Ectodermal cell (in vitro differentiated cells): ENCODE data around the gene RPUSD1.
"Not testable (repeated sequence)": the region's sequence is repeated elsewhere in the genome, so short reads cannot be mapped to it uniquely, and the experiment has no call there.

Experiments used
- H3K27ac ChIP-seq: 2 replicates; pipeline ENCODE4 v1.7.0; 2013; ENCODE audit warnings: mild to moderate bottlenecking, low read depth, low read length; ENCODE audit not compliant: insufficient read depth, poor library complexity, severe bottlenecking
- H3K27me3 ChIP-seq: 2 replicates; pipeline ENCODE4 v1.7.0; 2013; ENCODE audit warnings: mild to moderate bottlenecking, low read length; ENCODE audit not compliant: insufficient read depth, control insufficient read depth, poor library complexity, severe bottlenecking
- H3K36me3 ChIP-seq: one replicate; pipeline ENCODE4 v1.7.0; 2013; ENCODE audit warnings: low read length; ENCODE audit not compliant: control insufficient read depth, insufficient read depth
- H3K4me1 ChIP-seq: one replicate; pipeline ENCODE4 v1.7.0; 2013; ENCODE audit warnings: low read length; ENCODE audit not compliant: control insufficient read depth, insufficient read depth
- H3K4me3 ChIP-seq: 2 replicates; pipeline ENCODE4 v1.7.0; 2013; ENCODE audit warnings: low read depth, low read length, control low read depth; ENCODE audit not compliant: insufficient read depth
- H3K9me3 ChIP-seq: 2 replicates; pipeline ENCODE4 v1.7.0; 2013; ENCODE audit warnings: mild to moderate bottlenecking, low read length, moderate library complexity; ENCODE audit not compliant: control insufficient read depth
- WGBS, 2 experiments: methylation state at CpG; one replicate each; pipeline ENCODE4 v1.1.7; 2013; ENCODE audit warnings: missing lambda C conversion rate in 2 of 2; 5-methylcytosine and 5-hydroxymethylcytosine counted together

The RPUSD1 gene

GRCh38 chr16:749010-749409 is 39.2 kb downstream of the RPUSD1 start:
- H3K4me1 ChIP-seq = peaks cover 13% of the 10 kb centered on the region
- 93 to 95% methylated on average over 6 of the region's 6 CpGs for WGBS, 2 experiments
- no peak overlapping the region for H3K4me3 ChIP-seq
- H3K27ac ChIP-seq = no peak overlapping the region
- no peaks in the 10 kb centered on the region for H3K36me3 ChIP-seq
- H3K27me3 ChIP-seq = no peaks in the 10 kb centered on the region
- no peaks in the 10 kb centered on the region for H3K9me3 ChIP-seq

- Histone ChIP-seq H3K27me3 (no peaks in the 10 kb centered on the region), H3K27ac (no peak overlapping the region), H3K9me3 (no peaks in the 10 kb centered on the region), H3K4me3 (no peak overlapping the region), H3K36me3 (no peaks in the 10 kb centered on the region), H3K4me1 (peaks cover 13% of the 10 kb centered on the region)
- 92% methylated on average over 39 of the region's 39 CpGs for WGBS, 2 experiments
These were observed 40.0 kb downstream of the RPUSD1 start for GRCh38 chr16:747978-748746.

- 88% methylated on average over 13 of the region's 13 CpGs for WGBS, 2 experiments
These were observed 41.5 kb downstream of the RPUSD1 start for GRCh38 chr16:746637-747036.

GRCh38 chr16:745739-746138 is 42.4 kb downstream of the RPUSD1 start:
- Histone ChIP-seq H3K27ac (no peak overlapping the region), H3K36me3 (no peaks in the 10 kb centered on the region), H3K4me3 (no peak overlapping the region), H3K27me3 (no peaks in the 10 kb centered on the region), H3K9me3 (no peaks in the 10 kb centered on the region), H3K4me1 (no peaks in the 10 kb centered on the region)
- WGBS, 2 experiments = 2 to 4% methylated on average over 14 of the region's 14 CpGs

More at GRCh38 chr16:746637-747036, 41.5 kb downstream of the RPUSD1 start:
- H3K4me3 ChIP-seq = no peak overlapping the region
- H3K27me3 ChIP-seq = no peaks in the 10 kb centered on the region
- H3K36me3 ChIP-seq = no peaks in the 10 kb centered on the region
- H3K27ac ChIP-seq = no peak overlapping the region
- H3K4me1 ChIP-seq = peaks cover 4% of the 10 kb centered on the region
- no peaks in the 10 kb centered on the region for H3K9me3 ChIP-seq

GRCh38 chr16:743794-744500 is 44.2 kb downstream of the RPUSD1 start:
- Histone ChIP-seq H3K4me1 (peaks cover 7% of the 10 kb centered on the region), H3K27me3 (no peaks in the 10 kb centered on the region), H3K27ac (no peak overlapping the region), H3K9me3 (no peaks in the 10 kb centered on the region), H3K36me3 (no peaks in the 10 kb centered on the region), H3K4me3 (no peak overlapping the region)
- WGBS, 2 experiments = 90 to 92% methylated on average over 21 of the region's 21 CpGs

- H3K9me3 ChIP-seq, H3K27ac ChIP-seq, H3K4me3 ChIP-seq, H3K36me3 ChIP-seq, H3K4me1 ChIP-seq, H3K27me3 ChIP-seq: not testable (repeated sequence)
- WGBS, 2 experiments = 91% methylated on average over 14 of the region's 14 CpGs
These were observed 45.3 kb downstream of the RPUSD1 start for GRCh38 chr16:742894-743293.

- H3K36me3 ChIP-seq = no peaks in the 10 kb centered on the region
- peaks cover 7% of the 10 kb centered on the region for H3K4me1 ChIP-seq
- no peak overlapping the region for H3K27ac ChIP-seq
- no peaks in the 10 kb centered on the region for H3K9me3 ChIP-seq
- no peak overlapping the region for H3K4me3 ChIP-seq
- no peaks in the 10 kb centered on the region for H3K27me3 ChIP-seq
- WGBS, 2 experiments = 93 to 95% methylated on average over 15 of the region's 15 CpGs
These were observed 46.1 kb downstream of the RPUSD1 start for GRCh38 chr16:741986-742629.

- H3K27ac ChIP-seq = no peak within 1 kb of the TSS
- H3K36me3 ChIP-seq = no peaks in the 10 kb centered on the region
- H3K9me3 ChIP-seq = no peaks in the 10 kb centered on the region
- no peaks in the 10 kb centered on the region for H3K27me3 ChIP-seq
- WGBS, 2 experiments = 0 to 1% methylated on average over 79 of the region's 79 CpGs
- H3K4me3 ChIP-seq = peak within 1 kb of the TSS; percentile 94
- peaks cover 7% of the 10 kb centered on the region for H3K4me1 ChIP-seq
These were observed 47.2 kb downstream of the RPUSD1 start, which contains the start of gene CIAO3 for GRCh38 chr16:740764-741505. Gene CIAO3 (minus strand): TSS chr16:740997. CDS start chr16:740985, 12 bp downstream.

GRCh38 chr16:740459-740763 is 47.8 kb downstream of the RPUSD1 start:
- no peaks in the 10 kb centered on the region for H3K9me3 ChIP-seq
- H3K4me3 ChIP-seq = peak overlapping the region; percentile 94
- H3K4me1 ChIP-seq = peaks cover 7% of the 10 kb centered on the region
- no peak overlapping the region for H3K27ac ChIP-seq
- H3K27me3 ChIP-seq = no peaks in the 10 kb centered on the region
- no peaks in the 10 kb centered on the region for H3K36me3 ChIP-seq
- WGBS, 2 experiments = 1 to 2% methylated on average over 22 of the region's 22 CpGs
